ENCODE results near the gene KCNIP4. TPM values are rescaled to one million over a fixed set of nuclear protein-coding genes. Genes with fewer than 3 reads are reported as not detected.

Gene KCNIP4
- total and polyA plus RNA-seq, 9 of the 15 experiments (the other 6 are each of a cell fraction or from before 2014, with no cell fraction given): 0.25 to 0.41 TPM; not detected in 7

DNA sequence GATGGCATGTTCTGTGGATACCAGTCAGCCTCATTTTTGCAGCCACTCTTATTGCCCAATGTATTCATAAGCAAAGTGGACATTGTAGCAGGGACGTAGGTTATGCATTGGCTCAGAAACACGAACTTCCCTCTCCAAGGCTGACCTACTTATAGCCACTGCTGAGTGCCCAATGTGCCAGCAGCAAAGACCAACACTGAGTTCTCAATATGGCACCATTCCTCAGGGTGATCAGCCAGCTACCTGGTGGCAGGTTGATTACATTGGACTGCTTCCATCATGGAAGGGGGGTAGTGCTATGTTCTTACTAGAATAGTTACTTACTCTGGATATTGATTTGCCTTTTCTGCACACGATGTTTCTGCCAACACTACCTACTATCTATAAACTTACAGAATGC lies 306.9 kb downstream of the KCNIP4 start (continued):
- TF ChIP-seq, protein P1, sequence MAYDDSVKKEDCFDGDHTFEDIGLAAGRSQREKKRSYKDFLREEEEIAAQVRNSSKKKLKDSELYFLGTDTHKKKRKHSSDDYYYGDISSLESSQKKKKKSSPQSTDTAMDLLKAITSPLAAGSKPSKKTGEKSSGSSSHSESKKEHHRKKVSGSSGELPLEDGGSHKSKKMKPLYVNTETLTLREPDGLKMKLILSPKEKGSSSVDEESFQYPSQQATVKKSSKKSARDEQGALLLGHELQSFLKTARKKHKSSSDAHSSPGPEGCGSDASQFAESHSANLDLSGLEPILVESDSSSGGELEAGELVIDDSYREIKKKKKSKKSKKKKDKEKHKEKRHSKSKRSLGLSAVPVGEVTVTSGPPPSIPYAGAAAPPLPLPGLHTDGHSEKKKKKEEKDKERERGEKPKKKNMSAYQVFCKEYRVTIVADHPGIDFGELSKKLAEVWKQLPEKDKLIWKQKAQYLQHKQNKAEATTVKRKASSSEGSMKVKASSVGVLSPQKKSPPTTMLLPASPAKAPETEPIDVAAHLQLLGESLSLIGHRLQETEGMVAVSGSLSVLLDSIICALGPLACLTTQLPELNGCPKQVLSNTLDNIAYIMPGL (CRISPR knock-in tag; IDR thresholded peaks at IDR 0.05): no peak
- TF ChIP-seq NUFIP1 (IDR thresholded peaks at IDR 0.05; ENCODE audit: partially characterized antibody) (no peak), HDAC6 (IDR thresholded peaks at IDR 0.05; ENCODE audit: low read depth, low read length) (no peak)
- TF ChIP-seq, protein P2, sequence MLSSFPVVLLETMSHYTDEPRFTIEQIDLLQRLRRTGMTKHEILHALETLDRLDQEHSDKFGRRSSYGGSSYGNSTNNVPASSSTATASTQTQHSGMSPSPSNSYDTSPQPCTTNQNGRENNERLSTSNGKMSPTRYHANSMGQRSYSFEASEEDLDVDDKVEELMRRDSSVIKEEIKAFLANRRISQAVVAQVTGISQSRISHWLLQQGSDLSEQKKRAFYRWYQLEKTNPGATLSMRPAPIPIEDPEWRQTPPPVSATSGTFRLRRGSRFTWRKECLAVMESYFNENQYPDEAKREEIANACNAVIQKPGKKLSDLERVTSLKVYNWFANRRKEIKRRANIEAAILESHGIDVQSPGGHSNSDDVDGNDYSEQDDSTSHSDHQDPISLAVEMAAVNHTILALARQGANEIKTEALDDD (IDR thresholded peaks at IDR 0.05): no peak

DNA sequence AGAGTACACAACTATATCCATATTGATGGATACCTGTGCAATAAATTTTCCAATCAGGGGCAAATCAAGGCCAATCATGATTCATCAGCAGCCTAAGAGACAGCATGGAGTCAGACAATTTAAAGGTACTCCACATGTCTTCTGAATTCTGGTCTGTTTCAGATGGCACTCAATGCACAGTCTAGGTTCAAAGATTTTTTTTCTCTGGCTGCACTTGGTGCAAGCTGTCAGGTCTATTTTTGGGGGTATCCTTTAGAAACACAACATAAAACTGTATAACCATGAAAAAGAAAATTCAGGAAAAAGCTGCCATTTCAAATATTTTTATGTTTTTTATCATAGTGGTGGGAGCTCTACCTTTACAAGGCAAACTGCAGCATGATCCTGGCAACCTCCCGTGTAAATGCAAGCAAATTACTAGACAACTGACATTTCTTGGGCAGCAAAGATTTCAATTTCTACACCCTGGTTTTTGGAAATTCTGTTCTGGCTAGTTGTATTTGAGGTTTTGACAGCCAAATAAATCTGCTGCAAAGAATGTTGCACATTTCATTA lies 310.3 kb downstream of the KCNIP4 start:
- ATAC-seq (no peak), FAIRE-seq (no peak), DNase-seq (ENCODE audit: extremely low read depth in 1 of 4, low spot score in 3 of 4) (no peak)
- intact Hi-C loops (cut with micrococcal nuclease): no loop called here
- Histone ChIP-seq H3K36me3 (ENCODE audit: control insufficient read depth, insufficient read depth, low read length) (no peaks in the 10 kb centered on the region), H3K27me3 (ENCODE audit: control insufficient read depth in 2 of 2, insufficient read depth in 2 of 2, low read length in 2 of 2) (no peaks in the 10 kb centered on the region), H3K79me2 (ENCODE audit: control insufficient read depth, insufficient read depth, low read length) (no peaks in the 10 kb centered on the region), H2AFZ (ENCODE audit: low read depth, low read length) (no peak overlapping the region), H3K9ac (ENCODE audit: insufficient read depth in 1 of 2, low read depth in 2 of 2, low read length in 2 of 2) (no peak overlapping the region), H3K4me3 (no peak overlapping the region), H3K4me1 (replicated peaks in 1 of 2; ENCODE audit: control insufficient read depth in 2 of 2, insufficient read depth in 2 of 2, low read length in 2 of 2) (no peaks in the 10 kb centered on the region), H3K9me1 (ENCODE audit: control insufficient read depth, insufficient read depth, low read length) (no peaks in the 10 kb centered on the region), H3K27ac (ENCODE audit: extremely low read depth, low read depth, low read length) (no peak overlapping the region), H4K20me1 (replicated peaks; ENCODE audit: control insufficient read depth, insufficient read depth, low read length) (no peaks in the 10 kb centered on the region), H3K9me3 (replicated peaks; ENCODE audit: control insufficient read depth, insufficient read depth, low read depth, low read length) (no peaks in the 10 kb centered on the region), H3K4me2 (ENCODE audit: insufficient read depth, low read length) (no peak overlapping the region)
- ChIA-PET CTCF (ENCODE audit: low intra/inter-chr PET ratio) (no interaction called here), POLR2A (no interaction called here)
- in situ Hi-C loops (cut with MboI): no loop called here
- no TSS peak for BruUV-seq (replicated peaks)
- WGBS (ENCODE audit: insufficient coverage, low coverage, missing lambda C conversion rate): 0% methylated on average over 1 of the region's 1 CpG
- TF ChIP-seq, protein P3, sequence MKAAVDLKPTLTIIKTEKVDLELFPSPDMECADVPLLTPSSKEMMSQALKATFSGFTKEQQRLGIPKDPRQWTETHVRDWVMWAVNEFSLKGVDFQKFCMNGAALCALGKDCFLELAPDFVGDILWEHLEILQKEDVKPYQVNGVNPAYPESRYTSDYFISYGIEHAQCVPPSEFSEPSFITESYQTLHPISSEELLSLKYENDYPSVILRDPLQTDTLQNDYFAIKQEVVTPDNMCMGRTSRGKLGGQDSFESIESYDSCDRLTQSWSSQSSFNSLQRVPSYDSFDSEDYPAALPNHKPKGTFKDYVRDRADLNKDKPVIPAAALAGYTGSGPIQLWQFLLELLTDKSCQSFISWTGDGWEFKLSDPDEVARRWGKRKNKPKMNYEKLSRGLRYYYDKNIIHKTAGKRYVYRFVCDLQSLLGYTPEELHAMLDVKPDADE (conservative IDR thresholded peaks at IDR 0.05; ENCODE audit: control insufficient read depth, low read depth, low read length): no peak
- TF ChIP-seq HIVEP1 (CRISPR knock-in tag; IDR thresholded peaks at IDR 0.05) (no peak), PHF20 (IDR thresholded peaks at IDR 0.05; ENCODE audit: partially characterized antibody) (no peak), U2AF2 (optimal IDR thresholded peaks at IDR 0.05; ENCODE audit: low read depth, low read length) (no peak), CHD4 (IDR thresholded peaks at IDR 0.05; ENCODE audit: insufficient read depth, insufficient replicate concordance, low read depth, low read length, poor library complexity, severe bottlenecking) (no peak), ILK (tag; IDR thresholded peaks at IDR 0.05; ENCODE audit: borderline replicate concordance, low read depth) (no peak)
- TF ChIP-seq, protein P4, sequence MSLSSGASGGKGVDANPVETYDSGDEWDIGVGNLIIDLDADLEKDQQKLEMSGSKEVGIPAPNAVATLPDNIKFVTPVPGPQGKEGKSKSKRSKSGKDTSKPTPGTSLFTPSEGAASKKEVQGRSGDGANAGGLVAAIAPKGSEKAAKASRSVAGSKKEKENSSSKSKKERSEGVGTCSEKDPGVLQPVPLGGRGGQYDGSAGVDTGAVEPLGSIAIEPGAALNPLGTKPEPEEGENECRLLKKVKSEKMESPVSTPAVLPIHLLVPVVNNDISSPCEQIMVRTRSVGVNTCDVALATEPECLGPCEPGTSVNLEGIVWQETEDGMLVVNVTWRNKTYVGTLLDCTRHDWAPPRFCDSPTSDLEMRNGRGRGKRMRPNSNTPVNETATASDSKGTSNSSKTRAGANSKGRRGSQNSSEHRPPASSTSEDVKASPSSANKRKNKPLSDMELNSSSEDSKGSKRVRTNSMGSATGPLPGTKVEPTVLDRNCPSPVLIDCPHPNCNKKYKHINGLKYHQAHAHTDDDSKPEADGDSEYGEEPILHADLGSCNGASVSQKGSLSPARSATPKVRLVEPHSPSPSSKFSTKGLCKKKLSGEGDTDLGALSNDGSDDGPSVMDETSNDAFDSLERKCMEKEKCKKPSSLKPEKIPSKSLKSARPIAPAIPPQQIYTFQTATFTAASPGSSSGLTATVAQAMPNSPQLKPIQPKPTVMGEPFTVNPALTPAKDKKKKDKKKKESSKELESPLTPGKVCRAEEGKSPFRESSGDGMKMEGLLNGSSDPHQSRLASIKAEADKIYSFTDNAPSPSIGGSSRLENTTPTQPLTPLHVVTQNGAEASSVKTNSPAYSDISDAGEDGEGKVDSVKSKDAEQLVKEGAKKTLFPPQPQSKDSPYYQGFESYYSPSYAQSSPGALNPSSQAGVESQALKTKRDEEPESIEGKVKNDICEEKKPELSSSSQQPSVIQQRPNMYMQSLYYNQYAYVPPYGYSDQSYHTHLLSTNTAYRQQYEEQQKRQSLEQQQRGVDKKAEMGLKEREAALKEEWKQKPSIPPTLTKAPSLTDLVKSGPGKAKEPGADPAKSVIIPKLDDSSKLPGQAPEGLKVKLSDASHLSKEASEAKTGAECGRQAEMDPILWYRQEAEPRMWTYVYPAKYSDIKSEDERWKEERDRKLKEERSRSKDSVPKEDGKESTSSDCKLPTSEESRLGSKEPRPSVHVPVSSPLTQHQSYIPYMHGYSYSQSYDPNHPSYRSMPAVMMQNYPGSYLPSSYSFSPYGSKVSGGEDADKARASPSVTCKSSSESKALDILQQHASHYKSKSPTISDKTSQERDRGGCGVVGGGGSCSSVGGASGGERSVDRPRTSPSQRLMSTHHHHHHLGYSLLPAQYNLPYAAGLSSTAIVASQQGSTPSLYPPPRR (CRISPR knock-in tag; IDR thresholded peaks at IDR 0.05; ENCODE audit: borderline replicate concordance): no peak
